ENCODE data around the gene SEC24B.

DNA sequence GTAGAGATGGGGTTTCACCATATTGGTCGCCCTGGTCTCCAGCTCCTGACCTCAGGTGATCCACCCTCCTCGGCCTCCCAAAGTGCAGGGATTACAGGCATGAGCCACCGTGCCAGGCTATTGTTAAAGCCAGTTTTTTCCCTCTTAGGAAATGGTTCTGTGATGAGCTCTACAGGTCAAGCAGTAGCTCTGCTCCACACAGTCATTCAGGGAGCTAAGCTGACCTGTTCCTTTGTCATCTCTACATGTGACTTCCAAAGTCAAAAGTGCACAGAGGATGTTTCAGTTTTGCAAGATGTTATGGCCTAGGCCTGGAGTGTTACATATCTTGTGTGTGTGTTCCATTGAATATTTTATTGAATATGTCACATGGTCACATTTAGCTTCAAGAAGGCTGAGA is 137.9 kb downstream of the SEC24B start:
- TF ChIP-seq, protein P1, sequence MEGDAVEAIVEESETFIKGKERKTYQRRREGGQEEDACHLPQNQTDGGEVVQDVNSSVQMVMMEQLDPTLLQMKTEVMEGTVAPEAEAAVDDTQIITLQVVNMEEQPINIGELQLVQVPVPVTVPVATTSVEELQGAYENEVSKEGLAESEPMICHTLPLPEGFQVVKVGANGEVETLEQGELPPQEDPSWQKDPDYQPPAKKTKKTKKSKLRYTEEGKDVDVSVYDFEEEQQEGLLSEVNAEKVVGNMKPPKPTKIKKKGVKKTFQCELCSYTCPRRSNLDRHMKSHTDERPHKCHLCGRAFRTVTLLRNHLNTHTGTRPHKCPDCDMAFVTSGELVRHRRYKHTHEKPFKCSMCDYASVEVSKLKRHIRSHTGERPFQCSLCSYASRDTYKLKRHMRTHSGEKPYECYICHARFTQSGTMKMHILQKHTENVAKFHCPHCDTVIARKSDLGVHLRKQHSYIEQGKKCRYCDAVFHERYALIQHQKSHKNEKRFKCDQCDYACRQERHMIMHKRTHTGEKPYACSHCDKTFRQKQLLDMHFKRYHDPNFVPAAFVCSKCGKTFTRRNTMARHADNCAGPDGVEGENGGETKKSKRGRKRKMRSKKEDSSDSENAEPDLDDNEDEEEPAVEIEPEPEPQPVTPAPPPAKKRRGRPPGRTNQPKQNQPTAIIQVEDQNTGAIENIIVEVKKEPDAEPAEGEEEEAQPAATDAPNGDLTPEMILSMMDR (IDR thresholded peaks at IDR 0.05; ENCODE audit: low read depth, low read length) = no peak
- no peak for TF ChIP-seq EZH2phosphoT487 (IDR thresholded peaks at IDR 0.05; ENCODE audit: low read depth)
